Erythroblast (primary cell): Measurements from ENCODE around the gene DCAF4.
"Not testable (repeated sequence)": the region's sequence is repeated elsewhere in the genome, so short reads cannot be mapped to it uniquely, and the experiment has no call there.

Experiments used
- DNase-seq, 2 experiments: peaks; one replicate each; lab custom pipeline; 2025; lab: John Stamatoyannopoulos, UW
- GATA1 ChIP-seq: IDR thresholded peaks from 2 replicates; pipeline ENCODE4 v1.6.1; 2011; ENCODE audit warnings: low read depth, mild to moderate bottlenecking, control low read depth, low read length, moderate library complexity
- POLR2A ChIP-seq: IDR thresholded peaks from 2 replicates; pipeline ENCODE4 v1.6.1; 2011; ENCODE audit warnings: mild to moderate bottlenecking, low read length

Gene DCAF4

DNA sequence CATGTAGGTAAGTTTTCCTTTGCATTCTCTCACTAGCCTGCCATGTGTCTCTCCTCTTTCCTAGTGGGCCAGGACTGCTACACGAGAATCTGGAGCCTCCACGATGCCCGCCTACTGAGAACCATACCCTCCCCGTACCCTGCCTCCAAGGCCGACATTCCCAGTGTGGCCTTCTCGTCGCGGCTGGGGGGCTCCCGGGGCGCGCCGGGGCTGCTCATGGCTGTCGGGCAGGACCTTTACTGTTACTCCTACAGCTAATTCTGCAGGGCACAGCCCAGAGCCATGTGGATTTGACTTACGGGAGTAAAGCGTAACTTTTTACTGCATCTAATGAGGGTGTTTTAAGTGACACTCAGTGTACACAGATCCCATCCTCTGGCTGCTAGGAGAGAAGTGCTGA is 32.3 kb downstream of the DCAF4 start:
- TF ChIP-seq GATA1 (no peak), POLR2A (no peak)
- no peak for DNase-seq

GRCh38 chr14:72961016-72961415 is 34.8 kb downstream of the DCAF4 start:
- not testable (repeated sequence) for DNase-seq

- no peak for TF ChIP-seq POLR2A
- TF ChIP-seq GATA1, result no peak
- no peak for DNase-seq
Measured at GRCh38 chr14:72961579-72962335, 35.5 kb downstream of the DCAF4 start.

DNA sequence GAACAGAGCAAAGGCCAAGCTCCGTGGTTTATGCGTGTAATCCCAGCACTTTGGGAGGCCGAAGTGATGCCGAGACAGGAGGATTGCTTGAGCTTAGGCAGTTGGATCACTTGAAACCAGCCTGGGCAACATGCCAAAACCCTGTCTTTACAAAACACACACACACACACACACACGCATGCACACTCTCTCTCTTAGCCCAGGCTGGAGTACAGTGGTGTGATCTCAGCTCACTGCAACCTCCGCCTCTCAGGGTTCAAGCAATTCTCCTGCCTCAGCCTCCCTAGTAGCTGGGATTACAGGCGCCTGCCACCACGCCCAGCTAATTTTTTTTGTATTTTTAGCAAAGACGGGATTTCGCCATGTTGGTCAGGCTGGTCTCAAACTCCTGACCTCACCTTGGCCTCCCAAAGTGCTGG is 36.1 kb downstream of the DCAF4 start:
- DNase-seq, result peak; percentile 14 to 26

DNA sequence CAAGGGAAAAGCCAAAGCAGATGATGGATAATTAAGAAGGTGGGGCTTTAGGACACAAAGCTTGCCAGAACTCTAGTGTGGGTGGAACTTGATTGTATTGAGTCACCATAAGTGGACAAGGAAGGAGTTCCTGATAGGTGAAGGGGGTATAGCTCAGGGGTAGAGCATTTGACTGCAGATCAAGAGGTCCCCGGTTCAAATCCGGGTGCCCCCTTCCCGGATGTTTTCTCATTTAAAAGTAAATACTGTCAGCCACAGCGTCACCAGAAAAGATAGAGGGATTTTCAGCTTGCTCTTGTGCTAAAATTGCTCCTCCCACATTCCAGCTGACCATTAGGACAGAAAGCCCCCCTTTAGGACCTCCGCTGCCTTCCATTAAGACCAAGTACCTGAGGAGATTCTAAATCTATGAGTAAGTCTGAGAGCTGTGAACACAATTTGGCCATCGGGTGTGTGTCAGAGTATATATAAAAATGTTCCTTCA is 36.6 kb downstream of the DCAF4 start:
- TF ChIP-seq POLR2A (no peak), GATA1 (no peak)
- peak; percentile 44 to 47 for DNase-seq

DNA sequence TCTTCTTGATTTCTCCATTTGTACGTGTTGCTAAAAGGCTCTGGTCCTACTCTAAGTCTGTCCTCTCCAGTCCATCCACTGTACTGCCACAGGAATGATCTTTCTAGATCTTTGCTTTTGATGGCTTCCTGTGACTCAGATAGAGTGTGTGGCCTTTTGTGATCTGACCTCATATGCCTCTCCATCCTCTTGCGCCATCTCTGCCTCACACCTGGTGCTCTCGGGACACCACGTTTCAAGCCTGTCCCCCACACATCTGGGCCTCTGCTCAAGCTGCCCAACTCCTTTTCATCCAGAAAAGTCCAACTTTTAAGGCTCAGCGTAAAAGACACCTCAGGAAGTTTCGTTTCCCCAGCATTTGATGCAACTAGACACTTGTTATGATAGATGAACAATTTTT is 39.0 kb downstream of the DCAF4 start:
- TF ChIP-seq GATA1 (no peak), POLR2A (no peak)

GRCh38 chr14:72966038-72966437 is 39.8 kb downstream of the DCAF4 start:
- TF ChIP-seq GATA1, result no peak
- no peak for TF ChIP-seq POLR2A
- no peak for DNase-seq

More for the DNA sequence above, 39.0 kb downstream of the DCAF4 start:
- no peak for DNase-seq

- DNase-seq, result no peak
- TF ChIP-seq GATA1, result no peak
- no peak for TF ChIP-seq POLR2A
Measured at GRCh38 chr14:72968316-72968715, 42.1 kb downstream of the DCAF4 start.

DNA sequence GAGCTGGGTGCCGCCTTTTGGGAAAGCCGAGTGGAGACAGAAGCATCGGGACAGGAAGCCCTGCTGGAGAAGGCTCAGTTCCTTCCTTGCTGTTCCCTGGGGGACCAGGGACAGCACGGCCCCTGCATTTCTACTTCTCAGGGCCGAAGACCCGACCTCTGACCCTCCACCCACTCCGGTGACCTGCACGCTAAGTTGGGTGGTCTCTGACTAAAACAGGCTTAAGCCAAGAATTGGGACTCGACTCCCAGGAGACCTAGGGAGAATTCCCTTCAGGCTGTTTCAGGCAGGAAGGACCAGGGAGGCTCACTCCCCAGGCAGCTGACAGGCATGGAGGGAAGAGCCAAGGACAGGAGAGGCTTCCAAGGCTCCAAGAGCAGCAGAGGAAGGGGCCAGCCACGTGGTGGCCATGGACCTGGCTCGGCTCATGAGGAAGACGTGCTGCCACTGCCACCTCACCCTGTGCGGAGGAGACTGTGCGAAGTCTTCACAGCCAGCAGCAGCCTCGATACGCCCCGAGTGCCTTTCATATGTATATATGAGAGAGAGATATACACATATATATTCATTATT is 43.9 kb downstream of the DCAF4 start:
- TF ChIP-seq GATA1 (no peak), POLR2A (no peak)
- DNase-seq, result no peak

- no peak for TF ChIP-seq POLR2A
- no peak for TF ChIP-seq GATA1
- DNase-seq, result no peak
Measured at GRCh38 chr14:72970824-72971434, 44.7 kb downstream of the DCAF4 start.

GRCh38 chr14:72974661-72975060 is 48.4 kb downstream of the DCAF4 start:
- no peak for DNase-seq
- TF ChIP-seq POLR2A, result no peak
- no peak for TF ChIP-seq GATA1

DNA sequence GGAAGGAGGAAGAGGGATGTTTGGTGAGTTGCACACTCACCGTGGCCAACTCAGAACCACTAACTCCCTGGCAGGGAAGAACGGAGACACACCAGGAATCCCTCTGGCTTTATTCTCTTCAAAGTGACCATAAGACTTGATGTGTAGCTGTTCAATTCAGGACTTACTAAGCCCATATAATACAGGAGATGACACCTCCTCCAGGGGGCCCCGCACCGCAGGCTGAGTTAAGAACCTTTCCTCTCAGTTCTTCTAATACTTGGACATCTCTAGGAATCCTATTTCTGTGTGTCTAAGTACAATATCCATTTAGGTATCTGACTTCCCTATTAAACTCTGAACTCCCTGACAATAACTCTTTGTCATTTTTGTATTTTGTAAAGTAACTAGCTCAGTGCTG is 49.5 kb downstream of the DCAF4 start:
- peak; percentile 21 to 28 for DNase-seq
- TF ChIP-seq GATA1 (no peak), POLR2A (no peak)

GRCh38 chr14:72978856-72979255 is 52.6 kb downstream of the DCAF4 start:
- TF ChIP-seq POLR2A (no peak), GATA1 (no peak)
- no peak for DNase-seq

- TF ChIP-seq GATA1, result no peak
- TF ChIP-seq POLR2A, result no peak
- no peak for DNase-seq
Measured at GRCh38 chr14:72980863-72981262, 54.6 kb downstream of the DCAF4 start.
